GM12878 (cell line): ENCODE measurements around the gene PARK7. TPM values are rescaled to one million over a fixed set of nuclear protein-coding genes. Genes with fewer than 3 reads are reported as not detected.

Experiments
- ATF3 ChIP-seq: IDR thresholded peaks from 2 replicates; pipeline ENCODE4 v1.6.1; 2011; ENCODE audit warnings: low read depth, mild to moderate bottlenecking, low read length, moderate library complexity, borderline replicate concordance; ENCODE audit errors: extremely low read depth
- BMI1 ChIP-seq: fragments of 450-650 bp; IDR thresholded peaks from 2 replicates; pipeline ENCODE4 v1.6.1; 2016; ENCODE audit warnings: mild to moderate bottlenecking, moderate library complexity, borderline replicate concordance
- BRCA1 ChIP-seq: IDR thresholded peaks from 2 replicates; pipeline ENCODE4 v1.6.1; 2011; ENCODE audit warnings: low read depth, low read length, improper control_type of control experiment
- CBX5 ChIP-seq: sonication (generic); IDR thresholded peaks from 2 replicates; pipeline ENCODE4 v1.6.1; 2016; ENCODE audit warnings: low read depth, moderate library complexity, mild to moderate bottlenecking, inconsistent platforms
- CTCF ChIP-seq, 3 experiments: IDR thresholded peaks in 2 of 3; conservative IDR thresholded peaks in 1 of 3; 2 replicates each; pipeline ENCODE4 v1.5.1; 2011; ENCODE audit warnings: low read depth in 3 of 3, low read length in 3 of 3, mild to moderate bottlenecking in 3 of 3, control low read depth in 2 of 3, moderate library complexity in 2 of 3, inconsistent platforms in 1 of 3, mixed read lengths in 1 of 3; ENCODE audit not compliant: control insufficient read depth in 2 of 3, insufficient read depth in 1 of 3; ENCODE audit errors: extremely low read depth in 1 of 3
- FOS ChIP-seq: IDR thresholded peaks from 3 replicates; pipeline ENCODE4 v1.6.1; 2011; ENCODE audit warnings: borderline replicate concordance; ENCODE audit not compliant: insufficient read length; ENCODE audit errors: extremely low read depth
- HDAC6 ChIP-seq: fragments of 200-600 bp; sonication (generic); IDR thresholded peaks from one replicate; pipeline ENCODE4 v1.8.0; 2017; ENCODE audit warnings: antibody characterized with exemption; ENCODE audit not compliant: unreplicated experiment
- IRF4 ChIP-seq: IDR thresholded peaks from 2 replicates; pipeline ENCODE4 v1.6.1; 2011; ENCODE audit warnings: low read depth, low read length
- KAT2A ChIP-seq: conservative IDR thresholded peaks from 2 replicates; pipeline ENCODE4 v1.6.1; 2011; ENCODE audit warnings: low read depth, low read length; ENCODE audit not compliant: control insufficient read depth
- KDM1A ChIP-seq: fragments of 200-600 bp; sonication (generic); IDR thresholded peaks from 2 replicates; pipeline ENCODE4 v1.6.1; 2016; ENCODE audit warnings: borderline replicate concordance
- MAX ChIP-seq: IDR thresholded peaks from 2 replicates; pipeline ENCODE4 v1.6.1; 2012; ENCODE audit warnings: low read depth, low read length, improper control_type of control experiment
- MYB ChIP-seq: fragments of 150-350 bp; IDR thresholded peaks from 2 replicates; pipeline ENCODE4 v1.6.1; 2014; ENCODE audit warnings: mild to moderate bottlenecking, low read depth, low read length, borderline replicate concordance
- PAX5 ChIP-seq: IDR thresholded peaks from 2 replicates; pipeline ENCODE4 v1.6.1; 2011; ENCODE audit warnings: low read depth, low read length, borderline replicate concordance
- PBX3 ChIP-seq: IDR thresholded peaks from 2 replicates; pipeline ENCODE4 v1.6.1; 2011; ENCODE audit warnings: mild to moderate bottlenecking, low read depth, low read length, moderate library complexity; ENCODE audit not compliant: insufficient replicate concordance
- PKNOX1 ChIP-seq: fragments of 450-650 bp; IDR thresholded peaks from 2 replicates; pipeline ENCODE4 v1.6.1; 2016; ENCODE audit warnings: mild to moderate bottlenecking
- RCOR1 ChIP-seq: conservative IDR thresholded peaks from 2 replicates; pipeline ENCODE4 v1.6.1; 2012; ENCODE audit warnings: low read depth, low read length, improper control_type of control experiment
- SMARCA5 ChIP-seq: fragments of 450-650 bp; IDR thresholded peaks from 2 replicates; pipeline ENCODE4 v1.6.1; 2017; ENCODE audit warnings: mild to moderate bottlenecking
- SPI1 ChIP-seq: IDR thresholded peaks from 2 replicates; pipeline ENCODE4 v1.6.1; 2011; ENCODE audit warnings: low read depth, mild to moderate bottlenecking, low read length, moderate library complexity, borderline replicate concordance; ENCODE audit not compliant: insufficient read depth
- TBL1XR1 ChIP-seq: IDR thresholded peaks from 2 replicates; pipeline ENCODE4 v1.6.1; 2012; ENCODE audit warnings: low read depth, low read length, improper control_type of control experiment
- USF1 ChIP-seq: IDR thresholded peaks from 2 replicates; pipeline ENCODE4 v1.6.1; 2011; ENCODE audit warnings: borderline replicate concordance, low read depth, mild to moderate bottlenecking, moderate library complexity, mixed read lengths, low read length; ENCODE audit not compliant: insufficient read depth; ENCODE audit errors: extremely low read length
- WRNIP1 ChIP-seq: IDR thresholded peaks from 2 replicates; pipeline ENCODE4 v1.6.1; 2011; ENCODE audit warnings: low read depth, low read length, improper control_type of control experiment, borderline replicate concordance
- ZNF207 ChIP-seq: fragments of 450-650 bp; IDR thresholded peaks from 2 replicates; pipeline ENCODE4 v1.6.1; 2014; ENCODE audit warnings: antibody characterized with exemption, mild to moderate bottlenecking, borderline replicate concordance
- ZNF24 ChIP-seq: fragments of 450-650 bp; IDR thresholded peaks from 2 replicates; pipeline ENCODE4 v1.6.1; 2017; ENCODE audit warnings: antibody characterized with exemption, mild to moderate bottlenecking
- polyA plus RNA-seq, 11 experiments: library from polyadenylated mRNA; depleted of rRNA in 4 of 11; unstranded in 6 of 11; stranded (reverse) in 5 of 11; fragments of >200 nt; fragmentation: Nextera tagmentation in 4 of 11; fragmentation: Illumina TruSeq in 1 of 11; extraction: Ambion mirVana in 4 of 11; extraction: Trizol in 1 of 11; gene quantifications; 1 replicate in 1 of 11; 2 replicates in 10 of 11; pipeline versions ENCODE4 v1.2.1 to v1.2.3, GENCODE V29; 2011 to 2016; ENCODE audit warnings: inconsistent platforms in 2 of 11, missing spikeins in 2 of 11, low read depth in 1 of 11
- total RNA-seq, 4 experiments: library from RNA; depleted of rRNA in 3 of 4; stranded (reverse); fragments of >200 nt in 3 of 4; fragmentation: Illumina TruSeq in 1 of 4; extraction: Trizol in 1 of 4; gene quantifications; 2 replicates each; pipeline versions ENCODE4 v1.2.1 to v1.2.3, GENCODE V29; 2013 to 2021

PARK7 gene
- total and polyA plus RNA-seq, 10 of the 15 experiments (the other 5 are each of a cell fraction or from before 2014, with no cell fraction given), result 267 to 1,056 (median 495) TPM

- TF ChIP-seq KAT2A (no peak), BRCA1 (0 out of 2 replicates have a peak, but pooled peaks have one; percentile 14), PBX3 (no peak), RCOR1 (no peak), SMARCA5 (peak; percentile 84), KDM1A (no peak), BMI1 (no peak), ZNF207 (peak; percentile 96), FOS (no peak), USF1 (no peak), ZNF24 (0 out of 2 replicates have a peak, but pooled peaks have one; percentile 40), CBX5 (no peak), MAX (peak; percentile 82; the same call in 1 of the 2 replicates), PKNOX1 (peak; percentile 32; the same call in 1 of the 2 replicates), WRNIP1 (no peak; the same call in 1 of the 2 replicates), TBL1XR1 (no peak), SPI1 (no peak), HDAC6 (no peak), MYB (no peak), CTCF (IDR thresholded peaks at IDR 0.05 in 2 of 3, conservative IDR thresholded peaks at IDR 0.05 in 1 of 3; ENCODE audit: control insufficient read depth in 2 of 3, extremely low read depth in 1 of 3, insufficient read depth in 1 of 3, low read depth in 3 of 3, low read length in 3 of 3) (peak; percentile 49 to 63 (median 62); a peak in 5 of 6 replicates), IRF4 (0 out of 2 replicates have a peak, but pooled peaks have one; percentile 32), ATF3 (0 out of 2 replicates have a peak, but pooled peaks have one; percentile 1), PAX5 (0 out of 2 replicates have a peak, but pooled peaks have one; percentile 23)
Observed at GRCh38 chr1:7961216-7962013, at the start of gene PARK7 (continued).
